ENCODE data around the gene RPS6KB2. TPM values are rescaled to one million over a fixed set of nuclear protein-coding genes. Genes with fewer than 3 reads are reported as not detected.

Gene RPS6KB2
- total and polyA plus RNA-seq, 9 of the 15 experiments (the other 6 are each of a cell fraction or from before 2014, with no cell fraction given), result 0.42 to 122 (median 82.6) TPM

GRCh38 chr11:67435727-67436458 lies 7.6 kb downstream of the RPS6KB2 start (continued):
- TF ChIP-seq ZNF318 (IDR thresholded peaks at IDR 0.05; ENCODE audit: borderline replicate concordance in 1 of 2, low read depth in 1 of 2), result no peak
- no peak for TF ChIP-seq PHF8 (IDR thresholded peaks at IDR 0.05; ENCODE audit: borderline replicate concordance, low read length)
- TF ChIP-seq ZNF23 (CRISPR knock-in tag; IDR thresholded peaks at IDR 0.05), result no peak
- no peak for TF ChIP-seq NCOA2 (IDR thresholded peaks at IDR 0.05; ENCODE audit: partially characterized antibody in 2 of 2)
- no peak for TF ChIP-seq RERE (CRISPR knock-in tag; IDR thresholded peaks at IDR 0.05; ENCODE audit: borderline replicate concordance)
- no peak for TF ChIP-seq ZNF140 (CRISPR knock-in tag; IDR thresholded peaks at IDR 0.05)
- TF ChIP-seq GTF2A2 (tag; IDR thresholded peaks at IDR 0.05), result no peak
- no peak for TF ChIP-seq ILK (tag; IDR thresholded peaks at IDR 0.05; ENCODE audit: borderline replicate concordance, low read depth)
- TF ChIP-seq MBD1 (CRISPR knock-in tag; IDR thresholded peaks at IDR 0.05), result no peak
- TF ChIP-seq ZNF165 (CRISPR knock-in tag; IDR thresholded peaks at IDR 0.05; ENCODE audit: borderline replicate concordance), result no peak

Data from K562 (cell line).